ENCODE data around the gene UGT3A2. TPM values are rescaled to one million over a fixed set of nuclear protein-coding genes. Genes with fewer than 3 reads are reported as not detected.

The UGT3A2 gene
- total RNA-seq, 1 experiment from 2014 or later = 13.7 TPM

- no peak overlapping the region for H3K14ac ChIP-seq (ENCODE audit: insufficient read depth, low read length)
- no peak overlapping the region for H4K91ac ChIP-seq (ENCODE audit: insufficient read length, low read depth, low read length)
- H3K56ac ChIP-seq (ENCODE audit: insufficient read length, low read depth, low read length) = no peak overlapping the region
- H3K4ac ChIP-seq (ENCODE audit: low read depth, low read length) = no peak overlapping the region
- H3K79me1 ChIP-seq (ENCODE audit: insufficient read depth, low read depth, low read length, poor library complexity, severe bottlenecking) = no peaks in the 10 kb centered on the region
- no peak for DNase-seq
- H3K9me3 ChIP-seq (ENCODE audit: control insufficient read depth, low read depth, low read length) = peaks cover 27% of the 10 kb centered on the region
- H3K23ac ChIP-seq (ENCODE audit: insufficient read length, low read depth, low read length) = no peak overlapping the region
- H3K4me2 ChIP-seq (ENCODE audit: insufficient read depth, insufficient read length, low read length) = no peak overlapping the region
- Mint-ChIP-seq H3K27ac (no peak overlapping the region), H3K4me3 (no peak overlapping the region), H3K9me3 (peaks cover 39 to 46% of the 10 kb centered on the region in 2 experiments), H3K36me3 (ENCODE audit: insufficient read depth in 1 of 3, low read depth in 3 of 3) (peaks cover 6 to 9% (median 8%) of the 10 kb centered on the region in 3 experiments; a peak in 5 of 7 replicates), H3K27me3 (ENCODE audit: low read depth) (peaks cover 3% of the 10 kb centered on the region), H3K4me1 (no peaks in the 10 kb centered on the region)
- H4K8ac ChIP-seq (replicated peaks; ENCODE audit: insufficient read length, low read depth, low read length) = no peak overlapping the region
- H2AFZ ChIP-seq (ENCODE audit: low read length) = no peak overlapping the region
- H2BK20ac ChIP-seq (ENCODE audit: low read depth, low read length, poor library complexity, severe bottlenecking) = no peak overlapping the region
- no peak overlapping the region for H2BK15ac ChIP-seq (ENCODE audit: low read depth, low read length)
- no peaks in the 10 kb centered on the region for H3K23me2 ChIP-seq (ENCODE audit: insufficient read length, low read depth, low read length, poor library complexity, severe bottlenecking)
- no peaks in the 10 kb centered on the region for H3K79me2 ChIP-seq (ENCODE audit: insufficient read depth, low read length)
- H2BK120ac ChIP-seq (ENCODE audit: low read depth, low read length, poor library complexity, severe bottlenecking) = no peak overlapping the region
- H3K9ac ChIP-seq (ENCODE audit: extremely low read depth, insufficient read length, low read length) = no peak overlapping the region
- no peak overlapping the region for H2BK5ac ChIP-seq (ENCODE audit: insufficient read length, low read length)
- no peak overlapping the region for H3T11ph ChIP-seq (ENCODE audit: low read length)
- H4K20me1 ChIP-seq (ENCODE audit: control insufficient read depth, insufficient read depth, insufficient read length) = no peaks in the 10 kb centered on the region
- H3K18ac ChIP-seq (ENCODE audit: insufficient read length, low read depth, low read length) = no peak overlapping the region
- no peaks in the 10 kb centered on the region for H3K4me1 ChIP-seq (ENCODE audit: insufficient read depth, low read length)
- H4K5ac ChIP-seq (ENCODE audit: insufficient read length, low read depth, low read length) = no peak overlapping the region
- no peak overlapping the region for H3K27ac ChIP-seq (ENCODE audit: insufficient read length, low read depth, low read length)
- no peak overlapping the region for H2BK12ac ChIP-seq (ENCODE audit: insufficient read length, low read depth, low read length)
- TF ChIP-seq, protein P1, sequence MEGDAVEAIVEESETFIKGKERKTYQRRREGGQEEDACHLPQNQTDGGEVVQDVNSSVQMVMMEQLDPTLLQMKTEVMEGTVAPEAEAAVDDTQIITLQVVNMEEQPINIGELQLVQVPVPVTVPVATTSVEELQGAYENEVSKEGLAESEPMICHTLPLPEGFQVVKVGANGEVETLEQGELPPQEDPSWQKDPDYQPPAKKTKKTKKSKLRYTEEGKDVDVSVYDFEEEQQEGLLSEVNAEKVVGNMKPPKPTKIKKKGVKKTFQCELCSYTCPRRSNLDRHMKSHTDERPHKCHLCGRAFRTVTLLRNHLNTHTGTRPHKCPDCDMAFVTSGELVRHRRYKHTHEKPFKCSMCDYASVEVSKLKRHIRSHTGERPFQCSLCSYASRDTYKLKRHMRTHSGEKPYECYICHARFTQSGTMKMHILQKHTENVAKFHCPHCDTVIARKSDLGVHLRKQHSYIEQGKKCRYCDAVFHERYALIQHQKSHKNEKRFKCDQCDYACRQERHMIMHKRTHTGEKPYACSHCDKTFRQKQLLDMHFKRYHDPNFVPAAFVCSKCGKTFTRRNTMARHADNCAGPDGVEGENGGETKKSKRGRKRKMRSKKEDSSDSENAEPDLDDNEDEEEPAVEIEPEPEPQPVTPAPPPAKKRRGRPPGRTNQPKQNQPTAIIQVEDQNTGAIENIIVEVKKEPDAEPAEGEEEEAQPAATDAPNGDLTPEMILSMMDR (conservative IDR thresholded peaks at IDR 0.05) = no peak
- H2AK5ac ChIP-seq (ENCODE audit: insufficient read length, low read length) = no peak overlapping the region
- no peaks in the 10 kb centered on the region for H3K27me3 ChIP-seq (ENCODE audit: insufficient read depth, low read length)
Observed at GRCh38 chr5:36007366-36007765, 59.3 kb downstream of the UGT3A2 start.

Data from H9 (cell line).